ENCODE measurements around the gene CPNE7.
"Not testable (repeated sequence)": the region's sequence is repeated elsewhere in the genome, so short reads cannot be mapped to it uniquely, and the experiment has no call there.

The CPNE7 gene

GRCh38 chr16:89621136-89621697 is 45.7 kb downstream of the CPNE7 start:
- H3K4me3 ChIP-seq (ENCODE audit: low read length) = no peak overlapping the region
- no peak for TF ChIP-seq CTCF (conservative IDR thresholded peaks at IDR 0.05; ENCODE audit: low read length)
- DNase-seq (ENCODE audit: low read depth) = no peak

GRCh38 chr16:89621698-89622409 is 46.3 kb downstream of the CPNE7 start:
- no peak overlapping the region for H3K4me3 ChIP-seq (ENCODE audit: low read length)
- no peak for TF ChIP-seq CTCF (conservative IDR thresholded peaks at IDR 0.05; ENCODE audit: low read length)
- no peak for DNase-seq (ENCODE audit: low read depth)

GRCh38 chr16:89623511-89624261 is 48.1 kb downstream of the CPNE7 start:
- no peak for TF ChIP-seq CTCF (conservative IDR thresholded peaks at IDR 0.05; ENCODE audit: low read length)
- H3K4me3 ChIP-seq (ENCODE audit: low read length) = no peak overlapping the region
- DNase-seq (ENCODE audit: low read depth) = peak; percentile 37

GRCh38 chr16:89624777-89625761 is 49.5 kb downstream of the CPNE7 start:
- no peak overlapping the region for H3K4me3 ChIP-seq (ENCODE audit: low read length)
- TF ChIP-seq CTCF (conservative IDR thresholded peaks at IDR 0.05; ENCODE audit: low read length) = no peak
- DNase-seq (ENCODE audit: low read depth) = no peak

GRCh38 chr16:89629827-89630610 is 54.5 kb downstream of the CPNE7 start:
- no peak overlapping the region for H3K4me3 ChIP-seq (ENCODE audit: low read length)
- no peak for DNase-seq (ENCODE audit: low read depth)
- no peak for TF ChIP-seq CTCF (conservative IDR thresholded peaks at IDR 0.05; ENCODE audit: low read length)

GRCh38 chr16:89633064-89633631 is 57.6 kb downstream of the CPNE7 start:
- H3K4me3 ChIP-seq (ENCODE audit: low read length) = peak overlapping the region; percentile 27
- DNase-seq (ENCODE audit: low read depth) = peak; percentile 87
- TF ChIP-seq CTCF (conservative IDR thresholded peaks at IDR 0.05; ENCODE audit: low read length) = no peak

- H3K4me3 ChIP-seq (ENCODE audit: low read length); DNase-seq (ENCODE audit: low read depth): not testable (repeated sequence)
Measured at GRCh38 chr16:89634463-89635385, 59.2 kb downstream of the CPNE7 start.
